ENCODE data around the gene SGCG.

SGCG gene

DNA sequence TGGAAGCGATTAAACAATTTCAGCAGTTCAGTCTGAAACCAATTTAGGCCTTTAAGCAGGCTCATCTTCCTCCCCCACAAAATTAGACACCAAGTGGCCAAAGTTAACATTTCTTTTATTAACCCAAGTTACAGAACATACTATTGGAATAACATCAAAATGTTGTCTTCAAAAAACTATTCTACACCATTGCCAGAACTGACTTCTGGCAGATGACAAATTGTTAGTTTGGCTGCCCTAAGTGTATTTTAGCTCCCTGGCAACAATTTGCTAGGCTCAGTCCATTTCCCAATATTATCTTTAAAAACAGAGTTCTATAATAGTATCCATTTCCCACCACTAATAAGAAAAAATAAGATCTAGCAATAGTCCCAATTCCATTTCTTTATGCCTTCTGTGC lies 107.8 kb downstream of the SGCG start:
- TF ChIP-seq TAF1 (IDR thresholded peaks at IDR 0.05; ENCODE audit: borderline replicate concordance, insufficient read depth, low read length), result no peak
- TF ChIP-seq FOXP2 (optimal IDR thresholded peaks at IDR 0.05; ENCODE audit: borderline replicate concordance, extremely low read depth, extremely low read length, insufficient read depth), result no peak
- TF ChIP-seq SIN3A (IDR thresholded peaks at IDR 0.05; ENCODE audit: borderline replicate concordance, insufficient read depth, low read length), result no peak
- TF ChIP-seq REST (IDR thresholded peaks at IDR 0.05; ENCODE audit: insufficient read depth in 1 of 2, low read depth in 2 of 2, low read length in 2 of 2), result no peak
- TF ChIP-seq POLR2AphosphoS5 (IDR thresholded peaks at IDR 0.05; ENCODE audit: low read depth, low read length), result no peak

GRCh38 chr13:23288995-23289394 lies 108.2 kb downstream of the SGCG start:
- TF ChIP-seq TAF1 (IDR thresholded peaks at IDR 0.05; ENCODE audit: borderline replicate concordance, insufficient read depth, low read length), result no peak
- TF ChIP-seq POLR2AphosphoS5 (IDR thresholded peaks at IDR 0.05; ENCODE audit: low read depth, low read length), result no peak
- no peak for TF ChIP-seq REST (IDR thresholded peaks at IDR 0.05; ENCODE audit: insufficient read depth in 1 of 2, low read depth in 2 of 2, low read length in 2 of 2)
- TF ChIP-seq FOXP2 (optimal IDR thresholded peaks at IDR 0.05; ENCODE audit: borderline replicate concordance, extremely low read depth, extremely low read length, insufficient read depth), result no peak
- TF ChIP-seq SIN3A (IDR thresholded peaks at IDR 0.05; ENCODE audit: borderline replicate concordance, insufficient read depth, low read length), result no peak

DNA sequence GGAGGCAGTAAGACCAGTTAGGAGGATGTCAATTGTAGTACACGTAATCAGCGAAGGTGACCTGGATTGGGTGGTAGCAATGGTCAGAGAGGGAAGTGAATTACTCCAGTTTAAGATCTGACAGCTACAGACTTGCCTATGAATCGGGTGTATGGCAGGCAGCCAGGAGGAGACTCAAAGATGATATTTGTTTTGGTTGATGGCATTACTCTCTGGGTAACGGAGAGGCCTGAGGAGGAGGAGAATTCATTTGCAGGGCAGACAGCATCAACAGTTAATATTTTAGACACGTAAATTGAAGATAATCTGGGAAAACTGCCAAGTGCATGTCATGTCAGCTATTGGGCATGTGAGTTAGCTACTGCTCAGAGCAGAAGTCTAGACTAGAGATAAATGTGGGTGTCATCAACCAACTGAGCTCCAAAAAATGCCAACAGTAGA lies 109.2 kb downstream of the SGCG start:
- TF ChIP-seq REST (IDR thresholded peaks at IDR 0.05; ENCODE audit: insufficient read depth in 1 of 2, low read depth in 2 of 2, low read length in 2 of 2), result no peak
- TF ChIP-seq SIN3A (IDR thresholded peaks at IDR 0.05; ENCODE audit: borderline replicate concordance, insufficient read depth, low read length), result no peak
- no peak for TF ChIP-seq POLR2AphosphoS5 (IDR thresholded peaks at IDR 0.05; ENCODE audit: low read depth, low read length)

GRCh38 chr13:23292586-23292985 lies 111.8 kb downstream of the SGCG start:
- no peak for TF ChIP-seq FOXP2 (optimal IDR thresholded peaks at IDR 0.05; ENCODE audit: borderline replicate concordance, extremely low read depth, extremely low read length, insufficient read depth)
- no peak for TF ChIP-seq SIN3A (IDR thresholded peaks at IDR 0.05; ENCODE audit: borderline replicate concordance, insufficient read depth, low read length)
- no peak for TF ChIP-seq TAF1 (IDR thresholded peaks at IDR 0.05; ENCODE audit: borderline replicate concordance, insufficient read depth, low read length)
- TF ChIP-seq REST (IDR thresholded peaks at IDR 0.05; ENCODE audit: insufficient read depth in 1 of 2, low read depth in 2 of 2, low read length in 2 of 2), result no peak
- no peak for TF ChIP-seq POLR2AphosphoS5 (IDR thresholded peaks at IDR 0.05; ENCODE audit: low read depth, low read length)

DNA sequence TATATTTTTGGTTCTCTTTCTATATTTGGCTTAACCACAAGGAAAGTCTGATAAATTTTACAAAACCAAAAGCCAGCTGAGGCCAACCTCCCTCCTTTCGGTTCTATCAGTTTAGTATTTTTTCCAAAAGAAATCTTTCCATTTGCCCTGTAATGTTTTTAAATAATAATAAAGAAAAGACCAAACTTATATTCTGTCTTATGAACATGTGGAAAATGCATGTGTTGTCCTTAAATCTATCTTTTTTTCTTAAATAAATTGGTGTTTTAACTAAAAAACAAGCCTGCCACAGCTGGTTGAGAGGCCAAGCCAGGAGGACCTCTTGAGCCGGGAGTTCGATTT lies 139.1 kb downstream of the SGCG start:
- TF ChIP-seq SIN3A (IDR thresholded peaks at IDR 0.05; ENCODE audit: borderline replicate concordance, insufficient read depth, low read length), result no peak
- TF ChIP-seq TAF1 (IDR thresholded peaks at IDR 0.05; ENCODE audit: borderline replicate concordance, insufficient read depth, low read length), result no peak
- no peak for TF ChIP-seq REST (IDR thresholded peaks at IDR 0.05; ENCODE audit: insufficient read depth in 1 of 2, low read depth in 2 of 2, low read length in 2 of 2)
